Endodermal cell (in vitro differentiated cells): ENCODE measurements around the gene ATOSB. TPM values are rescaled to one million over a fixed set of nuclear protein-coding genes. Genes with fewer than 3 reads are reported as not detected.
A peak's percentile ranks its signal among the peaks of the same experiment; 100 is the strongest.

Experiments
- DNase-seq: peaks from one replicate; pipeline ENCODE4 v3.0.0-alpha.2; 2017
- H3K27ac ChIP-seq: 2 replicates; pipeline ENCODE4 v1.5.1; 2013; ENCODE audit warnings: mild to moderate bottlenecking, low read depth, low read length, moderate library complexity
- H3K27me3 ChIP-seq: 2 replicates; pipeline ENCODE4 v1.6.1; 2013; ENCODE audit warnings: mild to moderate bottlenecking, low read length, moderate library complexity; ENCODE audit not compliant: insufficient read depth, control insufficient read depth, poor library complexity, severe bottlenecking
- H3K36me3 ChIP-seq: 2 replicates; pipeline ENCODE4 v1.7.0; 2013; ENCODE audit warnings: mild to moderate bottlenecking, low read length, moderate library complexity; ENCODE audit not compliant: control insufficient read depth, insufficient read depth
- H3K4me1 ChIP-seq: one replicate; pipeline ENCODE4 v1.7.0; 2013; ENCODE audit warnings: low read length; ENCODE audit not compliant: control insufficient read depth, insufficient read depth
- H3K4me3 ChIP-seq: 2 replicates; pipeline ENCODE4 v1.5.1; 2013; ENCODE audit warnings: mild to moderate bottlenecking, low read length, moderate library complexity
- H3K9ac ChIP-seq: 2 replicates; pipeline ENCODE4 v1.6.1; 2013; ENCODE audit warnings: mild to moderate bottlenecking, low read length, moderate library complexity; ENCODE audit not compliant: poor library complexity, severe bottlenecking; ENCODE audit errors: extremely low read depth
- H3K9me3 ChIP-seq: 2 replicates; pipeline ENCODE4 v1.6.1; 2013; ENCODE audit warnings: mild to moderate bottlenecking, low read length, moderate library complexity; ENCODE audit not compliant: control insufficient read depth
- H3K27ac Mint-ChIP-seq: 2 replicates; pipeline ENCODE4 v1.8.0; 2020; ENCODE audit warnings: mixed read lengths
- H3K27me3 Mint-ChIP-seq: 2 replicates; pipeline ENCODE4 v1.8.0; 2021; ENCODE audit warnings: mild to moderate bottlenecking, mixed read lengths; ENCODE audit not compliant: insufficient read depth
- H3K36me3 Mint-ChIP-seq: 2 replicates; pipeline ENCODE4 v1.8.0; 2020; ENCODE audit warnings: low read depth, mixed read lengths
- H3K4me1 Mint-ChIP-seq: 2 replicates; pipeline ENCODE4 v1.8.0; 2020; ENCODE audit warnings: mixed read lengths
- H3K4me3 Mint-ChIP-seq: 2 replicates; pipeline ENCODE4 v1.8.0; 2020; ENCODE audit warnings: mild to moderate bottlenecking, moderate library complexity, mixed read lengths
- H3K9me3 Mint-ChIP-seq: 2 replicates; pipeline ENCODE4 v1.8.0; 2020; ENCODE audit warnings: mild to moderate bottlenecking, mixed read lengths
- WGBS, 2 experiments: methylation state at CpG; one replicate each; pipeline versions ENCODE4 v1.1.5 to v1.1.7; 2013; ENCODE audit warnings: missing lambda C conversion rate in 2 of 2, mixed read lengths in 1 of 2; ENCODE audit not compliant: insufficient coverage in 1 of 2, insufficient read length in 1 of 2; 5-methylcytosine and 5-hydroxymethylcytosine counted together
- total RNA-seq, 2 donors: library from RNA; stranded (reverse); fragmentation: NEBNext Ultra II Directional in 1 of 2; extraction: Animal tissue kit (Norgen Biotek cat#: 25700) in 1 of 2; gene quantifications; 2 replicates in 1 of 2; 3 replicates in 1 of 2; pipeline ENCODE4 v1.2.1, GENCODE V29; 2021
- TF ChIP-seq, protein P1 (sequence below): fragments of 200-600 bp; sonication (generic); conservative IDR thresholded peaks from 2 replicates; pipeline ENCODE4 v1.5.0; 2021; ENCODE audit warnings: antibody characterized with exemption, mild to moderate bottlenecking

ATOSB gene
- total RNA-seq, 2 donors from 2014 or later = 21.1 to 22.7 TPM

DNA sequence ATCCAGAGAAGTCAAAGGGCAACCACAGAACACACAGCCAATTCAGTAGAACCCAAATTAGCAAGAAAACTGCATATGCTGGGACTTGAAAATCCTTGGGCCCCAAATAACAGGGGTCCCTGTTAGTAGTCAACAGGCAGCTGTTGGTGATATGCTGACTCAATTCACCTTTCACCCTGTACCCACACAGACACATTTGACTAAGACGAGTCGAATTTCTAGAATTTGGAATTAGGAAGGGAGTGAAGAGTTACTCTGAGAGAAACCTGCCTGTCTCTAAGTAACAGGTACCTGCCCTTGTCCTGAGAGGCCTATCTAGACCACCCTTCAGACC lies 42.4 kb downstream of the ATOSB start:
- Histone ChIP-seq H3K9ac (no peak overlapping the region), H3K9me3 (no peaks in the 10 kb centered on the region), H3K27me3 (no peaks in the 10 kb centered on the region), H3K27ac (peak overlapping the region; percentile 83), H3K4me3 (peak overlapping the region; percentile 59), H3K36me3 (peaks cover 72% of the 10 kb centered on the region), H3K4me1 (peaks cover under 1% of the 10 kb centered on the region)
- H3K9me3 Mint-ChIP-seq = no peaks in the 10 kb centered on the region
- H3K4me1 Mint-ChIP-seq = peaks cover 28% of the 10 kb centered on the region
- no peak for DNase-seq
- no peaks in the 10 kb centered on the region for H3K27me3 Mint-ChIP-seq
- H3K36me3 Mint-ChIP-seq = peaks cover 66% of the 10 kb centered on the region
- H3K4me3 Mint-ChIP-seq = peak overlapping the region; percentile 97
- WGBS, 2 experiments = 100% methylated on average over 1 of the region's 2 CpGs; no CpG with 5 or more reads in 1 of the 2 experiments
- TF ChIP-seq, protein P1, sequence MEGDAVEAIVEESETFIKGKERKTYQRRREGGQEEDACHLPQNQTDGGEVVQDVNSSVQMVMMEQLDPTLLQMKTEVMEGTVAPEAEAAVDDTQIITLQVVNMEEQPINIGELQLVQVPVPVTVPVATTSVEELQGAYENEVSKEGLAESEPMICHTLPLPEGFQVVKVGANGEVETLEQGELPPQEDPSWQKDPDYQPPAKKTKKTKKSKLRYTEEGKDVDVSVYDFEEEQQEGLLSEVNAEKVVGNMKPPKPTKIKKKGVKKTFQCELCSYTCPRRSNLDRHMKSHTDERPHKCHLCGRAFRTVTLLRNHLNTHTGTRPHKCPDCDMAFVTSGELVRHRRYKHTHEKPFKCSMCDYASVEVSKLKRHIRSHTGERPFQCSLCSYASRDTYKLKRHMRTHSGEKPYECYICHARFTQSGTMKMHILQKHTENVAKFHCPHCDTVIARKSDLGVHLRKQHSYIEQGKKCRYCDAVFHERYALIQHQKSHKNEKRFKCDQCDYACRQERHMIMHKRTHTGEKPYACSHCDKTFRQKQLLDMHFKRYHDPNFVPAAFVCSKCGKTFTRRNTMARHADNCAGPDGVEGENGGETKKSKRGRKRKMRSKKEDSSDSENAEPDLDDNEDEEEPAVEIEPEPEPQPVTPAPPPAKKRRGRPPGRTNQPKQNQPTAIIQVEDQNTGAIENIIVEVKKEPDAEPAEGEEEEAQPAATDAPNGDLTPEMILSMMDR = no peak
- H3K27ac Mint-ChIP-seq = peak overlapping the region; percentile 97

DNA sequence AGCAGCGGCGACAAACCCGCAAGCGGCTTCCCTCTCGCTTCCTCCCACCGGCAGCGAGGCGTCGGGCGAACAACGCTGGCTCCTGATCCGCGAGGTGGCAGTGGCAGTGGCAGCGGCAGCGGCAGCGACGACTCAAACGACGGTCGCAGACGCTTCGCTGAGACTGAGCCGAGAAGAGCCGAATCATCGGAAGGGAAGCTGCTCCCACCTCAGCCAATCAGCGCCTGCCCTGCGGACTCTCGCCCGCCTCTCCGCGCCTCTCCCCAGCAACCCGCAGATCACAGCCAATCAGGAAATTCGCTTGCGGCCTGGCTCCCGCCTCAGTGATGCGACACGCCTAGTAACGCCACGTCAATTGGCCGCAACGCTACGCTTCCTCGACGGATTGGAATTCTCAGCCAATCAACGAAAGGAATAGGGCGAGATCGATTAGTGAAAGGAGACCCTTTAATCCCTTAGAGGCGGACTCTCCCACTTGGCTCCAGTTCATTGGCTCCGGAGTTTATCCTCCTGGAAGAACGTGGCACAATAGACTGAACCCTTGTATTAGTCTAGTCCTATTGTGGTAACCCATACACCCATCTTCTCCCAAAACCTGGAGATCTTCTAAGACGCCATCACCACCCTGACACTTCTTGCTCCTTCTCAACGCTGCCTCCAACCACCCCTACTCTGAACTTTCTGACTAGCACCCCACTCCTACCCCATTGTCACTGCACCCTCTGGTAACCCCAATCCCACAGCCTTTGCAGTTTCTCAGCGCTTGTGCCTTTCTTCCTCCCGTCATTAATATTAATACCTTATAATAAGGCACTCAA lies 43.0 kb downstream of the ATOSB start, which contains the start of gene VCP:
Gene VCP, minus strand, starts transcription at position 165 of the 818 bp plus-strand sequence. CDS start 272 bp downstream, outside the sequence.
- Mint-ChIP-seq H3K4me1 (peaks cover 28% of the 10 kb centered on the region), H3K9me3 (no peaks in the 10 kb centered on the region), H3K36me3 (peaks cover 69% of the 10 kb centered on the region), H3K4me3 (peak within 1 kb of the TSS; percentile 97), H3K27ac (peak within 1 kb of the TSS; percentile 98), H3K27me3 (no peaks in the 10 kb centered on the region)
- H3K9me3 ChIP-seq = no peaks in the 10 kb centered on the region
- H3K4me1 ChIP-seq = no peaks in the 10 kb centered on the region
- no peaks in the 10 kb centered on the region for H3K27me3 ChIP-seq
- 4 to 5% methylated on average over 48 to 54 of the region's 54 CpGs for WGBS, 2 experiments
- TF ChIP-seq, protein P1 = no peak
- peaks cover 78% of the 10 kb centered on the region for H3K36me3 ChIP-seq
- DNase-seq = peak; percentile 99
- H3K9ac ChIP-seq = peak within 1 kb of the TSS; percentile 99
- peak within 1 kb of the TSS; percentile 100 for H3K4me3 ChIP-seq
- H3K27ac ChIP-seq = peak within 1 kb of the TSS; percentile 99

DNA sequence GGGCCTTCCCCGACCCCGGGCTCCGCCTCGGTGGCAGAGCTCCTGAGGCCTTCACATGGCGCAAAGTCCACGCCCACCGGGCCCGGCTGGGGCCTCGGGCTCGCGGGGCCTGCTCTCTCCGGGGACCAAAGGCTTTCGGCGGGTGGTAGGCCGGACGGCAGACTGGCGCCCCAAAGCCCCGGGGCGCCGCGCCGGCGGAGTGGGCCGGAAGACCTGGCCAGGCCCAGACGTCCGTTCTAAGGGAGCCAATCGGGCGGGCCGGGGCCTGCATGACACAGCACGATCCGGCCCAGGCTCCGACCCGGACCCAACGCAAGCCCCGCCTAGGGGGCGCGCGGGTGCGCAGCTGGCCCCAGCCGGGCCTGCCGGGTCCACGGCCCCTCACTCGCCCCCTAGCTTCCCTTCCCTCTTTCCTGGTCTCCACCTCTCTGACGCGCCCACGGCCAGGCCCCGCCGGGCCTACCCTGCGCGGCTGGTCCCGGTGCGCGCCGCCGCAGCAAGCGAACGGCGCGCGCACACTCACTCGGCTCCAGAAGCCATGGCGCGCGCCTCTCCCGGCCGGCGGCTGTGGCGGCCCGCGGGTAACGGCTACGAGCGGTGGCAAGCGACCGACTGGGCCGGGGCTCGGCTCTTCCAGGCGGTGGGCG lies 43.7 kb downstream of the ATOSB start:
- H3K4me1 Mint-ChIP-seq = peaks cover 28% of the 10 kb centered on the region
- peak overlapping the region; percentile 99 for H3K27ac ChIP-seq
- peak overlapping the region; percentile 100 for H3K4me3 ChIP-seq
- no peaks in the 10 kb centered on the region for H3K9me3 Mint-ChIP-seq
- H3K9ac ChIP-seq = peak overlapping the region; percentile 99
- peaks cover 80% of the 10 kb centered on the region for H3K36me3 ChIP-seq
- no peaks in the 10 kb centered on the region for H3K27me3 ChIP-seq
- H3K27me3 Mint-ChIP-seq = no peaks in the 10 kb centered on the region
- H3K27ac Mint-ChIP-seq = peak overlapping the region; percentile 98
- TF ChIP-seq, protein P1 = peak; percentile 68
- H3K4me3 Mint-ChIP-seq = peak overlapping the region; percentile 97
- H3K36me3 Mint-ChIP-seq = peaks cover 70% of the 10 kb centered on the region
- H3K9me3 ChIP-seq = no peaks in the 10 kb centered on the region
- no peaks in the 10 kb centered on the region for H3K4me1 ChIP-seq
- DNase-seq = peak; percentile 92
- WGBS, 2 experiments = 0% methylated on average over 35 to 79 of the region's 79 CpGs
